Stimulated activated CD4-positive, alpha-beta T cell treated with anti-CD3 and anti-CD28 coated beads, Interleukin-2, amount 100 ng/mL, for 24 hours (primary cell): Measurements from ENCODE around the gene HARS1.
A peak's percentile ranks its signal among the peaks of the same experiment; 100 is the strongest.
"Not testable (repeated sequence)": the region's sequence is repeated elsewhere in the genome, so short reads cannot be mapped to it uniquely, and the experiment has no call there.

Experiments
- DNase-seq, 2 donors: peaks; one replicate each; pipeline ENCODE4 v3.0.0-alpha.2; 2020

Gene HARS1

GRCh38 chr5:140690941-140691924 is at the start of gene HARS1, which contains the start of gene HARS2:
Gene HARS1 (minus strand): TSS chr5:140691370. CDS start chr5:140691304, 66 bp downstream.
Gene HARS2 (plus strand): TSS chr5:140691455. CDS start chr5:140691649, 194 bp downstream.
- peak; percentile 86 to 87 for DNase-seq

GRCh38 chr5:140737486-140737885 is 46.3 kb upstream of the HARS1 start:
- DNase-seq, result no peak

GRCh38 chr5:140734354-140734753 is 43.2 kb upstream of the HARS1 start:
- no peak for DNase-seq

- no peak for DNase-seq
Observed at GRCh38 chr5:140733098-140733497, 41.9 kb upstream of the HARS1 start.

GRCh38 chr5:140725799-140726471 is 34.8 kb upstream of the HARS1 start:
- peak; percentile 79 to 81 for DNase-seq

DNA sequence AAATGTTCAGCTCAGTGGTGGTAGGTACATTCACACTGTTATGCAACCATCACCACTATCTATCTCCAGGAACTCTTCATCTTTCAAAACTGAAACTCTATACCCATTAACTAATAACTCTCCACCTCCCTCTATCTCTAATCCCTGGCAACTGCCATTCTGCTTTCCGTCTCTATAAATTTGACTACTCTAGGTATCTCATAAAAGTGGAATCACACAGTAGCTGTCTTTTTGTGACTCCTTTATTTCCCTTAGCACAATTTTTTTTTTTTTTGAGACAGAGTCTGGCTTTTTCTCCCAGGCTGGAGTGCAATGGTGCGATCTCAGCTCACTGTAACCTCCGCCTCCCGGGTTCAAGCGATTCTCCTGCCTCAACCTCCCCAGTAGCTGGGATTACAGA is 30.2 kb upstream of the HARS1 start:
- DNase-seq, result not testable (repeated sequence)

GRCh38 chr5:140720738-140721137 is 29.6 kb upstream of the HARS1 start:
- DNase-seq, result not testable (repeated sequence)

- no peak for DNase-seq
Observed at GRCh38 chr5:140718266-140718592, 27.1 kb upstream of the HARS1 start.

GRCh38 chr5:140716238-140716637 is 25.1 kb upstream of the HARS1 start:
- not testable (repeated sequence) for DNase-seq

DNA sequence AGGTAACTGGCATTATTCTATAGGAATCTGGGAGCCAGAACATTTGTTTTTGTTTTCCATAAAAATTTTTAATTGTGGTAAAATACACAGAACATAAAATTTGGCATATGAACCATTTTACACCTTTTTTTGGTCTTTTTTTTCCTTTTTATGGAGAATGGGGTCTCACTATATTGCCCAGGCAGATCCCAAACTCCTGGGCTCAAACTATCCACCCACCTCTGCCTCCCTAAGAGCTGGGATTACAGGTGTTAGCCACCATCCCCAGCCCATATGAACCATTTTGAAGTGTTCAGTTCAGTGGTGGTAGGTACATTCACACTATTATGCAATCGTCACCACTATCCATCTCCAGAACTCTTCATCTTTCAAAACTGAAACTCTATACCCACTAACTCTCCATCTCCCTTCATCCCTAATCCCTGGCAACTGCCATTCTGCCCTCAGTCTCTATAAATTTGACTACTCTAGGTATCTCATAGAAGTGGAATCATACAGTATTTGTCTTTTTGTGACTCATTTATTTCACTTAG is 22.5 kb upstream of the HARS1 start:
- no peak for DNase-seq

GRCh38 chr5:140711794-140712193 is 20.6 kb upstream of the HARS1 start:
- DNase-seq, result no peak

DNA sequence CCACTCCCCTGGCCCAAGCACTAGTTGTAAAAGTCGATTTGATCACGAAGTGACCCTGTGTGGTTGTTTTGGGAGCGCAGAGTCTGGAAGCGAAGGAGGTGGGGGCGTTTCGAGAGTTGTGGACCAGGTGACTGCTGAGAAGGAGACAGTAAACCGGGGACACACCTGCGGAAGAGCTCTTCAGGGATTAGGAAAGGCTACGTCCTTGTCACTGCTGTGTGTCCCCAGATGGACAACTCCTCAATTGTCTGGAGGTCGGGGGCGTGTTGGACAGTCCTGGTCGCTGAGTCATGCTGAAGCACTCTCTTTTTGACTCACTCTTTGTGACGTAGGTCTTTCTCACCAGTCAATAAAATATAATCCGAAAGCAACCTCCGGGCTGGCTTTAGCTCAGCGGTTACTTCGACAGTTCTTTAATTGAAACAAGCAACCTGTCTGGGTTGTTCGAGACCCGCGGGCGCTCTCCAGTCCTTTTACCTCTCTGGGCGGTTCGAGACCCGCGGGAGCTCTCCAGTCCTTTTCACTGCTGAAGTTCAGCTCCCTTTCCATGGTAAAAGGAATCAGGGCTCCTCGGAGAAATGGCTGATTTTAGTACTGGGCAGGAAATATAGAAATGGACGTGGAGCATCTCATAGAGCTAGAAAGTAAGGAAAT is 19.9 kb upstream of the HARS1 start:
- DNase-seq, result peak; percentile 83 to 86

GRCh38 chr5:140708787-140709186 is 17.6 kb upstream of the HARS1 start:
- not testable (repeated sequence) for DNase-seq

- DNase-seq, result no peak
Observed at GRCh38 chr5:140707812-140708211, 16.6 kb upstream of the HARS1 start.

DNA sequence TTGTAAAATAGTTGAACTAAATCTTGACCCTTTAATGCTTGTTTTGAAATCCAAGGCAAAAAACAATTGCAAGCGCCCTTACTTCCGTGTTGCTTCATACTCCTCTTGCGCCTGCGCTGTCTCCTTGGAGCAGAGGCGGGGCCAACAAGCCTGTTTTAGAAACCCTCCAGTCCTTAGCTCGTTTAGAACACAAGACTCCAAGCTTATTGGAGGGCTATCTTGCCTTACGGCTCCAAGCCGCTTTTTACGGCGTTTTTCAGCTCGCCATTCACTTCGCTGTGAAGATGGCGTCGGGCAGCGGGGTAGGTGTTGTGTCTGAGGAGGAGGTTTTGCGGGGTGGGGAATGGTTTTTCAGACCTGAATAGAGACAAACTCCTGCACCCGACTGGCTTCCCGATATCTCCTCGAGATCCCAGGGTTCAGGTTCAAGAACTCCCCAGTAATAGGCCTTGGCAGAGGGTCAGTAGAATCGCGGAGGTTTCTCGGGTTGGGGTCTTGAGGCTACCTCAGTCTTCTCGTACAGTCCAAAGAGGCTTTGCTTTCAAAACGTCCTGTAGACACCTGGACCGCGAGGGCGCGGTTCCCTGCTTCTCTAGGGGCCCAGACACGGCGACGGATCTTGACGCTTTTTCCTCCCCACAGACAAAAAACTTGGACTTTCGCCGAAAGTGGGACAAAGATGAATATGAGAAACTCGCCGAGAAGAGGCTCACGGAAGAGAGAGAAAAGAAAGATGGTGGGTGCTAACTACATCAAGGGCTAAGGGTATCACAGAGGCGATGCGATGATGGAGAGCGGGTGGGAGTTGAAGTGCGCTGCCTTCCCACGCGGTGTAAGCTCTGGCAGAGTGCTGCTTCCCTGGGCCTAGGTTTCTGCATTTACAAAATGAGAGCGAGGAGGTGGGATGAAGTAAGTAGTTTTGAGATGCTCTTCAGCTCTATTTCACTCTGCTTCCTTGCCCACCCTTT is 9.3 kb upstream of the HARS1 start, which contains the start of gene ZMAT2:
TSS of gene ZMAT2 (plus strand) at position 271 of the 968 bp plus-strand sequence. CDS start at position 285, 14 bp downstream.
- peak; percentile 90 to 93 for DNase-seq

DNA sequence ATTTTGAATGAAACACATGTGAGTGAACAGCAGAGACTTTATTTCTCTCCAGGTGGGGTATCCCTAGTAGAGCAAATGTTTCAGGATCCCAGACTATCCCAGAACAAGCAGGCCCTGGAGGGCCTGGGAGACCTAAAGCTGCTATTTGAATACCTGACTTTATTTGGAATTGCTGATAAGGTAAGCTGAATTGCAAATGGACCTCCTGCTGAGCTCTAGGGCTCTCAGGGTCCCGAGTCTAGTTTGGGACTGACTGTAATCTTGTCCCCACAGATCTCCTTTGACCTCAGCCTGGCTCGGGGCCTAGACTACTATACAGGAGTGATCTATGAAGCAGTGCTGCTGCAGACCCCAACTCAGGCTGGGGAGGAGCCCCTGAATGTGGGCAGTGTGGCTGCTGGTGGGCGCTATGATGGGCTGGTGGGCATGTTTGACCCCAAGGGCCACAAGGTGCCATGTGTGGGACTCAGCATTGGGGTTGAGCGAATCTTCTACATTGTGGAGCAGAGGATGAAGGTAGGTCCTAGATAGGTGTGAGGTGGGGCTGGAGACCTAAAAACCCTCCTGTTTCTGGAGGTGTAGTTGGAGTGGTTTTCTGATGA is 5.8 kb upstream of the HARS1 start:
- no peak for DNase-seq

- DNase-seq, result no peak
Observed at GRCh38 chr5:140694276-140694675, 3.1 kb upstream of the HARS1 start.

DNA sequence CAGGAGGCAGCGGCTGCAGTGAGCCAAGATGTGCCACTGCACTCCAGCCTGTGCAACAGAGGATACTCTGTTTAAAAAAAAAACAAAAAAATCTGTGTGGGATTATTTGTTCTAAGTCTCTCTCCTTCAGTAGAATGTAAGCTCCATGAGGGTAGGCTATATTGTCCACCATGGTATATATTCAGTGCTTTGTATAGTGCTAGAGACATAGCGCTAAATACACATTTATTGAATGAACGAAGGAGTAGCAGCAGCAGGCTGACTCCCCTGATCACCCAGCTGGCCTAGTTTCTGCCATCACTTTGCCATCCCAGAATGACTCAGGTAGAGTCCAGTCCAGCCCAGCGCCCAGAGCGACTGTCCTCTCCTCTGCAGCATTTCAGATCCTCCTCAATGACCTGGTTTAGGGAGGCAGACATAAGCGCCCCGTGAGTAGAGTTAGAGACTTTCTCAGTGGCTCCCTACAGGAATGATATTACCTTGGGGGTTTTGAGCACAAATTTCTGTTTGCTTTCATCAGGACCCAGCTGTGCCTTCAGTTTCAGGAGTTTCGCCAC is 716 bp downstream of the HARS1 start:
- DNase-seq, result no peak

DNA sequence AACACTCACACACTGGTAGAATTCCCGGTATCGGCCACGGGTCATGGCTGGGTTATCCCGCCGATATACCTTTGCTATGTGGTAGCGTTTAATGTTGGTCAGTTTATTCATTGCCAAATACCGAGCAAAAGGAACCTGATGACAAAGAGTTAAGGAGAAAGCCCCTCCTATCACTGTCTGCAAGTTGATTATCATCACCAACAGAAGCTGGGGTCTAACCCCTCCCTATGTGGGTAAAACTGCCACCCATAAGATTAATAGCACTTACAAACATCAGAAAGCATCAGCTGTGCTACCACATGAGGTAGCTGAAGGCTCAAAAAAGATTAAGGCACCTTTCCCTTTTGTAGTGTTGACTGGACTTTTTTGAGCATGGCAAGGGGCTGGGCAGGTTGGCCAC is 12.2 kb downstream of the HARS1 start:
- DNase-seq, result no peak

GRCh38 chr5:140677947-140678346 is 13.2 kb downstream of the HARS1 start:
- DNase-seq, result no peak

- DNase-seq, result no peak
Observed at GRCh38 chr5:140674629-140675028, 16.5 kb downstream of the HARS1 start.
